ENCODE measurements around the gene FARSB. TPM values are rescaled to one million over a fixed set of nuclear protein-coding genes. Genes with fewer than 3 reads are reported as not detected.

FARSB gene
- 15.6 TPM for total RNA-seq

GRCh38 chr2:222655787-222656525 is at the start of gene FARSB:
TSS of gene FARSB (minus strand) at chr2:222656092. CDS start at chr2:222656073, 19 bp downstream.

GRCh38 chr2:222671259-222672067 is 15.6 kb upstream of the FARSB start, which contains the start of gene MOGAT1:
TSS of gene MOGAT1 (plus strand) at chr2:222671658. CDS start at chr2:222671786, 128 bp downstream.

Other genes with a start within 250 kb of the FARSB start
- 2.0 TPM for gene SGPP2, start 231.5 kb downstream of the FARSB start, total RNA-seq
- gene MOGAT1, start 15.6 kb upstream of the FARSB start, total RNA-seq: not detected
- gene ACSL3, start 204.9 kb upstream of the FARSB start, total RNA-seq: 139 TPM

Measured in camera-type eye (tissue), 1 donor.